Fibroblast of skin of left biceps (primary cell): ENCODE measurements around the gene TNKS1BP1.
"Not testable (repeated sequence)": the region's sequence is repeated elsewhere in the genome, so short reads cannot be mapped to it uniquely, and the experiment has no call there.

Experiments used
- DNase-seq, 2 experiments: peaks; one replicate each; pipeline ENCODE4 v3.0.0-alpha.2; 2013; ENCODE audit warnings: low read depth in 2 of 2

The TNKS1BP1 gene

GRCh38 chr11:57324886-57325734 is at the start of gene TNKS1BP1:
TNKS1BP1 (minus strand) TSS chr11:57324952; CDS start chr11:57321885, 3,067 bp downstream.
- peak; percentile 95 to 96 for DNase-seq

- DNase-seq = no peak
Measured at GRCh38 chr11:57373146-57373545, 48.4 kb upstream of the TNKS1BP1 start.

- DNase-seq = no peak
Measured at GRCh38 chr11:57370941-57371340, 46.2 kb upstream of the TNKS1BP1 start.

GRCh38 chr11:57370251-57370650 is 45.5 kb upstream of the TNKS1BP1 start:
- no peak for DNase-seq

GRCh38 chr11:57368845-57369232 is 44.1 kb upstream of the TNKS1BP1 start:
- no peak for DNase-seq

- DNase-seq = no peak
Measured at GRCh38 chr11:57368106-57368844, 43.5 kb upstream of the TNKS1BP1 start.

GRCh38 chr11:57364851-57365660 is 40.3 kb upstream of the TNKS1BP1 start:
- no peak for DNase-seq

- DNase-seq = no peak
Measured at GRCh38 chr11:57363131-57364080, 38.7 kb upstream of the TNKS1BP1 start.

- no peak for DNase-seq
Measured at GRCh38 chr11:57361926-57362325, 37.2 kb upstream of the TNKS1BP1 start.

GRCh38 chr11:57361420-57361819 is 36.7 kb upstream of the TNKS1BP1 start:
- DNase-seq = not testable (repeated sequence)

- no peak for DNase-seq
Measured at GRCh38 chr11:57360991-57361390, 36.2 kb upstream of the TNKS1BP1 start.

GRCh38 chr11:57359896-57360690 is 35.3 kb upstream of the TNKS1BP1 start:
- no peak for DNase-seq

GRCh38 chr11:57359396-57359795 is 34.6 kb upstream of the TNKS1BP1 start:
- no peak for DNase-seq

- DNase-seq = no peak
Measured at GRCh38 chr11:57358991-57359390, 34.2 kb upstream of the TNKS1BP1 start.

GRCh38 chr11:57358543-57358961 is 33.8 kb upstream of the TNKS1BP1 start:
- DNase-seq = no peak

- no peak for DNase-seq
Measured at GRCh38 chr11:57357856-57358255, 33.1 kb upstream of the TNKS1BP1 start.

GRCh38 chr11:57357310-57357709 is 32.6 kb upstream of the TNKS1BP1 start:
- no peak for DNase-seq

- DNase-seq = no peak
Measured at GRCh38 chr11:57356268-57356667, 31.5 kb upstream of the TNKS1BP1 start.

- DNase-seq = no peak
Measured at GRCh38 chr11:57354699-57355098, 29.9 kb upstream of the TNKS1BP1 start.

GRCh38 chr11:57353852-57354251 is 29.1 kb upstream of the TNKS1BP1 start:
- DNase-seq = no peak
